ENCODE measurements around the gene BMI1.

- no peak for TF ChIP-seq MXI1 (IDR thresholded peaks at IDR 0.05; ENCODE audit: borderline replicate concordance, low read depth, low read length)
- no peak for TF ChIP-seq CTCF (conservative IDR thresholded peaks at IDR 0.05; ENCODE audit: low read depth, low read length)
- TF ChIP-seq POLR2A (IDR thresholded peaks at IDR 0.05; ENCODE audit: low read depth, low read length) = no peak
- TF ChIP-seq CEBPB (IDR thresholded peaks at IDR 0.05; ENCODE audit: low read depth, low read length) = no peak
These were observed 8.3 kb downstream of the BMI1 start for GRCh38 chr10:22329150-22329549.
